D721Med (cell line): ENCODE results near the gene GLMP.
A peak's percentile ranks its signal among the peaks of the same experiment; 100 is the strongest.

ENCODE experiments used
- DNase-seq: peaks from one replicate; pipeline ENCODE4 v3.0.0; 2011; ENCODE audit warnings: low spot score; ENCODE audit not compliant: insufficient read length
- FAIRE-seq: peaks from 2 replicates; lab custom pipeline; 2011; peaks lifted over from hg19 to GRCh38; lab: Jason Lieb, UNC
- TF ChIP-seq, protein P1 (sequence below): IDR thresholded peaks from 2 replicates; pipeline ENCODE4 v1.5.1; 2012; ENCODE audit warnings: mild to moderate bottlenecking, control low read depth; ENCODE audit not compliant: insufficient read depth; ENCODE audit errors: missing control alignments

Gene GLMP

DNA sequence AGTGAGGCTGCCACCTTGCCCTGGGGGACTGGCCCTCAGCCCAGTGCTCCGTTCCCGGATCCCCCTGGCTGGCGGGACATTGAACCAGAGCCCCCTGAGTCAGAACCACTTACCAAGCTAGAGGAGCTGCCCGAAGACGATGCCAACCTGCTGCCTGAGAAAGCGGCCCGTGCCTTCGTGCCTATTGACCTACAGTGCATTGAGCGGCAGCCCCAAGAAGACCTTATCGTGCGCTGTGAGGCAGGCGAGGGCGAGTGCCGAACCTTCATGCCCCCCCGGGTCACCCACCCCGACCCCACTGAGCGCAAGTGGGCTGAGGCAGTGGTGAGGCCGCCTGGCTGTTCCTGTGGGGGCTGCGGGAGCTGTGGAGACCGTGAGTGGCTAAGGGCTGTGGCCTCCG lies 10.0 kb downstream of the GLMP start:
- TF ChIP-seq, protein P1, sequence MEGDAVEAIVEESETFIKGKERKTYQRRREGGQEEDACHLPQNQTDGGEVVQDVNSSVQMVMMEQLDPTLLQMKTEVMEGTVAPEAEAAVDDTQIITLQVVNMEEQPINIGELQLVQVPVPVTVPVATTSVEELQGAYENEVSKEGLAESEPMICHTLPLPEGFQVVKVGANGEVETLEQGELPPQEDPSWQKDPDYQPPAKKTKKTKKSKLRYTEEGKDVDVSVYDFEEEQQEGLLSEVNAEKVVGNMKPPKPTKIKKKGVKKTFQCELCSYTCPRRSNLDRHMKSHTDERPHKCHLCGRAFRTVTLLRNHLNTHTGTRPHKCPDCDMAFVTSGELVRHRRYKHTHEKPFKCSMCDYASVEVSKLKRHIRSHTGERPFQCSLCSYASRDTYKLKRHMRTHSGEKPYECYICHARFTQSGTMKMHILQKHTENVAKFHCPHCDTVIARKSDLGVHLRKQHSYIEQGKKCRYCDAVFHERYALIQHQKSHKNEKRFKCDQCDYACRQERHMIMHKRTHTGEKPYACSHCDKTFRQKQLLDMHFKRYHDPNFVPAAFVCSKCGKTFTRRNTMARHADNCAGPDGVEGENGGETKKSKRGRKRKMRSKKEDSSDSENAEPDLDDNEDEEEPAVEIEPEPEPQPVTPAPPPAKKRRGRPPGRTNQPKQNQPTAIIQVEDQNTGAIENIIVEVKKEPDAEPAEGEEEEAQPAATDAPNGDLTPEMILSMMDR, result no peak
- no peak for DNase-seq
- FAIRE-seq, result no peak

DNA sequence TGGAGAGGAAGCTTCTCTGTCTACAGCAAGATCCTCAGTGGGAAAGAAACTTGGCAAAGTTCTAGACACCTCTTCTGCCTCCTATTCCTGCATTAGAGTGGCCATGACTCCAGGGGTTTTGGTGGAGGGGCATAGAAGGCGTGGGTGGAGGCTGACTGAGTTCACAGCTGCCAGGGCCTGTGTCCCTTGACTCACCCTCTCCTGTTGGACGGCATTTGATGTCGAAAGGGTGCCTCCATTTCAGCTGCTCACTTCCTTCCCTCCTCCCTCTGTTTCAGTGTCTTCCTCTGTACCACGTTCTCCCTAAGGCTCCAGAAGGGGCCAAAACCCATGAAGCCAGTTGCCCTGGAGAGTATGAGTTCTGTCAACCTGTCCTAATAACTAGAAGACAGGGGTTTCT lies 10.7 kb downstream of the GLMP start:
- DNase-seq, result no peak

DNA sequence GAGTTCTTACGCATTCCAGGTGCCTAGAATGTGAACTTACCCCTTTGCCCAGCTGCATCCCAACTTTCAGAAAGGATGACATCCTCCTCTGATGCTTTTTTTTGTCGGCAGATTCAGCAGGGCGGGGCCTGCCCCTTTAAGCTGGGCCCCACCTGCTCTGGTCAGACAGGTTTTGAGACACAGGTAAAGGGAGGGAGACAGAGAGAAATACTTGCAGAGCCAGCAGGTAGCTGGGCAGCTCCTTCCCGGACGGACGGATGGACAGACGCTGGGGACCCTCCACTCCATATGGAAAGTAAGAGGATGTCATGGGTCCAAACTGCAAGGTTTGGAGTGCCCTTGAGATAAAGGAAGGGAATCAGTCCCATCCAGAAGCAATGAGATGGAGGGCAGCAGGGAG lies 11.4 kb downstream of the GLMP start, which contains the start of gene TMEM79:
TSS of gene TMEM79 (plus strand) at position 214 of the 400 bp plus-strand sequence. CDS start 902 bp downstream, outside the sequence.
- no peak for FAIRE-seq
- DNase-seq, result no peak
- TF ChIP-seq, protein P1, result no peak

More for the DNA sequence above, 10.7 kb downstream of the GLMP start:
- no peak for FAIRE-seq
- TF ChIP-seq, protein P1, result no peak

DNA sequence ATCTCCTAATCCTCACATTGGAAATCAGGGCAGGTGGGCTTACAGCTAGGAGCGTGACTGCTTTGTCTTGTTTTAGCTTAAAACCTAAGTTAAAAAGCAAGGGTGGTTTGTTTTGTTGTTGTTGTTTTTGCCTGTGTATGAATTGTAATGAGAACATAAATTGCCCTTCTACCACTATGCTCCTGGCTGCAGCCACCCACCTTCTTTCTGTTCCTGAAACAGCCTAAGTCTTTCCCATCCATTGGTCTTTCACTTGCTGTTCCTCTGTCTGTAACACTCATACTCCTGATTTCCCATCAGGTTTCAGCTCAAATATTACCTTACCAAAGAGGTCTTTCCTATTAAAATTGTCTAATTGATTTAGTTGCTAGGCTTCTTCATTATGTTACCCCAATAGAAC lies 12.0 kb downstream of the GLMP start:
- FAIRE-seq (no peak), DNase-seq (no peak)
- TF ChIP-seq, protein P1, result no peak

DNA sequence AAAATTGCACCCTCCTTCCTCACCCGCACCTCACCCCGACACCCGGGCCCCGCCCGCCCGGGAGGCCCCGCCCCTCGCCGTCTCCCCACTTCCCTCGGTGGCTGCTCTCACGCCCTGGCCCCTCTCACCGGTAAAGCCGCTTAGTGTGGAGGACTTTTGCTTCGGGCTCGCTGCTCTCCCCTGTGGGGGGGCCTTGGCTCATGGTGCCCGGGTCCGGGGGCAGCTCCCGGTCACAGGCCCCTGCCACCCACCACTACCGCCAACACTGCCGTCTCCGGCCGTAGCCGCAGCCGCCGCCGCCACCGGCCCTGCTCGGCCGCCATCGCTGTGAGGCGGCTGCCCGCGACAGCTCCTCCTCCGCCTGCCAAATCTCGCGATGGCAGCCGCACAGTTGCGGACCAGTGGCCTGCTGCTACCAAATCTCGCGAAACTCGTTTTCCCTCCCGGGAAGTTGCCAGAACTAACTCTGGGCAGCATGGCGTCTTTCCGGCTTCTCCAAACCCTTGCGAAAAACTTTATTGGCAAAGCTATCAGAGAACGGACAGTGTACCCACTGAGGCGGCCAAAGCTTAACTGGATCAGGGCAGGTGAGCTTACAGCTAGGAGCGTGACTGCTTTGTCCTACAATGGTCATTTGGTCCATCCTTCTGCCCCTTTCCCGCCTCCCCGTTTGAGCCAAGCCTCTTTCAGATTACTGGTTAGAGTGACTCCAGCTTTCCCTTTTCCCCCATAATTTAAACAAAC lies 12.8 kb downstream of the GLMP start, which contains the start of gene SMG5:
TSS of gene SMG5 (minus strand) at position 347 of the 744 bp plus-strand sequence. CDS start at position 202, 145 bp downstream.
- DNase-seq (peak; percentile 76), FAIRE-seq (peak; percentile 69)
- TF ChIP-seq, protein P1, result no peak

DNA sequence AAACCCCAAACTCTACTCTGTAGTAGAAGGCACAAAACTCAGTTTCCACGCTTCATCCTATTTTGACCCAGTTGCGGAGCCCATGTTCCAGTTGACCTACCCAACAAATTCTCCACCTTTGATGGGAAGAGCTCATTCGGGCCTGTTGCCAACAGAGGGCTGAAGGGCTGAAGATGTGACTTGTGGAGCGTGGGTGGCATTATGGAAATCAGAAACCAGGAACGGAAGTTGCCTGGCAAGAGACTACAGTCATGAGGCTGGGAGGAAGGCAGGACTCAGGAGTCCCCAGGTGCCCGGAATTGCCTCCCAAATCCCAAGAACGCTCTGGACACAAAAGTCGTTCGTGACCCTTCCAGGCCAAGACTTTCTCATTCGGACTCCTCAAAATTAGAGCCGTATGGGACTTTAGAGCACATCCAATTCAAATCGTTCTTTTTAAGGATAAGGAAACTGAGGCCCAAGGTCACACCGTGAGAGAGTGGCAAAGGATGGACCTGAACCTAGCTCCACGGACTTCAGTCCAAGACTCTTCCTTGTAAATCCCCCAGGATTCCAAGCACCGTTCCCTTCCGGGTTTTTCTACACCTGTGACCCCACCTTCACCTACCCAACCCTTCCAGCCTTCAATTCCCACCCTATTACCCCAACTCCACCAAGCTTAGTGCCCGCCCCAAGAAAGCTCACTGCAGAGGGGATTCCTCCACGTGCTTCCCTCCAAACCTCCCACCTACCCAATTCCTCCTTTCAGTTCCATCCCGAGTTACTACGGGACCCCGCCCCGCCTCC lies 13.6 kb downstream of the GLMP start:
- FAIRE-seq, result no peak

More for the DNA sequence above, 13.6 kb downstream of the GLMP start:
- DNase-seq, result no peak
- TF ChIP-seq, protein P1, result no peak
